NCI-H146 treated with DMSO at 0.1 percent for 48 hours (cell line): ENCODE data around the gene NPAS3.
A peak's percentile ranks its signal among the peaks of the same experiment; 100 is the strongest.

Experiments
- DNase-seq: peaks from one replicate; lab custom pipeline; 2025; ENCODE audit not compliant: unreplicated experiment; lab: John Stamatoyannopoulos, UW

The NPAS3 gene

GRCh38 chr14:33163600-33163999 is 224.9 kb downstream of the NPAS3 start:
- peak; percentile 22 for DNase-seq

- DNase-seq: peak; percentile 35
These were observed 226.7 kb downstream of the NPAS3 start for GRCh38 chr14:33165144-33165925.

- no peak for DNase-seq
These were observed 227.2 kb downstream of the NPAS3 start for GRCh38 chr14:33165926-33166289.

- DNase-seq: no peak
These were observed 237.3 kb downstream of the NPAS3 start for GRCh38 chr14:33175951-33176350.

- DNase-seq: no peak
These were observed 245.9 kb downstream of the NPAS3 start for GRCh38 chr14:33184587-33184986.

GRCh38 chr14:33186656-33187055 is 248.0 kb downstream of the NPAS3 start:
- DNase-seq: no peak

GRCh38 chr14:33188880-33189279 is 250.2 kb downstream of the NPAS3 start:
- no peak for DNase-seq

- DNase-seq: no peak
These were observed 253.2 kb downstream of the NPAS3 start for GRCh38 chr14:33191855-33192254.

- no peak for DNase-seq
These were observed 255.9 kb downstream of the NPAS3 start for GRCh38 chr14:33194551-33194950.

GRCh38 chr14:33198684-33199083 is 260.0 kb downstream of the NPAS3 start:
- DNase-seq: no peak

GRCh38 chr14:33201116-33201515 is 262.4 kb downstream of the NPAS3 start:
- no peak for DNase-seq

- DNase-seq: no peak
These were observed 268.3 kb downstream of the NPAS3 start for GRCh38 chr14:33206981-33207380.

- no peak for DNase-seq
These were observed 268.9 kb downstream of the NPAS3 start for GRCh38 chr14:33207467-33208017.

- DNase-seq: no peak
These were observed 271.6 kb downstream of the NPAS3 start for GRCh38 chr14:33210311-33210710.

- no peak for DNase-seq
These were observed 279.3 kb downstream of the NPAS3 start for GRCh38 chr14:33218026-33218425.

- DNase-seq: no peak
These were observed 281.3 kb downstream of the NPAS3 start for GRCh38 chr14:33219957-33220356.

- no peak for DNase-seq
These were observed 290.7 kb downstream of the NPAS3 start for GRCh38 chr14:33229269-33229929.

- no peak for DNase-seq
These were observed 291.3 kb downstream of the NPAS3 start for GRCh38 chr14:33230021-33230420.

- DNase-seq: no peak
These were observed 293.4 kb downstream of the NPAS3 start for GRCh38 chr14:33232031-33232430.

GRCh38 chr14:33237115-33237740 is 298.5 kb downstream of the NPAS3 start:
- DNase-seq: no peak

- DNase-seq: no peak
These were observed 300.8 kb downstream of the NPAS3 start for GRCh38 chr14:33239465-33239864.

- DNase-seq: no peak
These were observed 301.8 kb downstream of the NPAS3 start for GRCh38 chr14:33240466-33240865.
